ENCODE results near the gene FRS2.
A peak's percentile ranks its signal among the peaks of the same experiment; 100 is the strongest.

FRS2 gene

GRCh38 chr12:69585189-69586062 lies 115.2 kb downstream of the FRS2 start, which contains the start of gene CCT2:
TSS of gene CCT2 (plus strand) at chr12:69585459. CDS start at chr12:69585522, 63 bp downstream.
- TF ChIP-seq CTCF (IDR thresholded peaks at IDR 0.05; ENCODE audit: low read depth, low read length), result peak; percentile 59
- peak; percentile 96 for DNase-seq
- H3K36me3 ChIP-seq, result peaks cover 49% of the 10 kb centered on the region
- peak within 1 kb of the TSS; percentile 94 for H3K4me3 ChIP-seq (ENCODE audit: low read depth, low read length)
- peak within 1 kb of the TSS; percentile 91 for H3K27ac ChIP-seq
- H3K9me3 ChIP-seq (ENCODE audit: severe bottlenecking), result no peaks in the 10 kb centered on the region
- H3K27me3 ChIP-seq (ENCODE audit: insufficient read depth, low read depth, severe bottlenecking), result no peaks in the 10 kb centered on the region

GRCh38 chr12:69588527-69588926 lies 118.3 kb downstream of the FRS2 start:
- H3K27me3 ChIP-seq (ENCODE audit: insufficient read depth, low read depth, severe bottlenecking), result no peaks in the 10 kb centered on the region
- H3K4me3 ChIP-seq (ENCODE audit: low read depth, low read length), result no peak overlapping the region
- H3K36me3 ChIP-seq, result peaks cover 80% of the 10 kb centered on the region
- TF ChIP-seq CTCF (IDR thresholded peaks at IDR 0.05; ENCODE audit: low read depth, low read length), result no peak
- DNase-seq, result no peak
- H3K9me3 ChIP-seq (ENCODE audit: severe bottlenecking), result no peaks in the 10 kb centered on the region
- no peak overlapping the region for H3K27ac ChIP-seq

GRCh38 chr12:69589082-69589481 lies 118.9 kb downstream of the FRS2 start:
- Histone ChIP-seq H3K4me3 (ENCODE audit: low read depth, low read length) (no peak overlapping the region), H3K27ac (no peak overlapping the region), H3K36me3 (peaks cover 85% of the 10 kb centered on the region), H3K27me3 (ENCODE audit: insufficient read depth, low read depth, severe bottlenecking) (no peaks in the 10 kb centered on the region), H3K9me3 (ENCODE audit: severe bottlenecking) (no peaks in the 10 kb centered on the region)
- no peak for TF ChIP-seq CTCF (IDR thresholded peaks at IDR 0.05; ENCODE audit: low read depth, low read length)
- no peak for DNase-seq

- Histone ChIP-seq H3K36me3 (peaks cover 97% of the 10 kb centered on the region), H3K9me3 (ENCODE audit: severe bottlenecking) (no peaks in the 10 kb centered on the region), H3K27ac (no peak overlapping the region), H3K4me3 (ENCODE audit: low read depth, low read length) (no peak overlapping the region), H3K27me3 (ENCODE audit: insufficient read depth, low read depth, severe bottlenecking) (no peaks in the 10 kb centered on the region)
- DNase-seq, result no peak
- no peak for TF ChIP-seq CTCF (IDR thresholded peaks at IDR 0.05; ENCODE audit: low read depth, low read length)
These were observed 125.5 kb downstream of the FRS2 start for GRCh38 chr12:69595689-69596088.

GRCh38 chr12:69598174-69598753 lies 128.1 kb downstream of the FRS2 start:
- H3K9me3 ChIP-seq (ENCODE audit: severe bottlenecking), result no peaks in the 10 kb centered on the region
- no peak overlapping the region for H3K27ac ChIP-seq
- no peak overlapping the region for H3K4me3 ChIP-seq (ENCODE audit: low read depth, low read length)
- peaks cover 92% of the 10 kb centered on the region for H3K36me3 ChIP-seq
- H3K27me3 ChIP-seq (ENCODE audit: insufficient read depth, low read depth, severe bottlenecking), result no peaks in the 10 kb centered on the region
- TF ChIP-seq CTCF (IDR thresholded peaks at IDR 0.05; ENCODE audit: low read depth, low read length), result no peak
- no peak for DNase-seq
